DND-41 (cell line): Measurements from ENCODE around the gene NT5DC3.

ENCODE experiments used
- EZH2 ChIP-seq: IDR thresholded peaks from 3 replicates; pipeline ENCODE4 v1.6.1; 2012; ENCODE audit warnings: borderline replicate concordance, low read depth, mild to moderate bottlenecking, moderate library complexity, low read length, inconsistent platforms; ENCODE audit not compliant: severe bottlenecking
- TF ChIP-seq, protein P1 (sequence below): IDR thresholded peaks from 2 replicates; pipeline ENCODE4 v1.5.1; 2012; ENCODE audit warnings: borderline replicate concordance, low read length, moderate library complexity, mild to moderate bottlenecking; ENCODE audit not compliant: poor library complexity, severe bottlenecking; ENCODE audit errors: extremely low read depth

- TF ChIP-seq, protein P1, sequence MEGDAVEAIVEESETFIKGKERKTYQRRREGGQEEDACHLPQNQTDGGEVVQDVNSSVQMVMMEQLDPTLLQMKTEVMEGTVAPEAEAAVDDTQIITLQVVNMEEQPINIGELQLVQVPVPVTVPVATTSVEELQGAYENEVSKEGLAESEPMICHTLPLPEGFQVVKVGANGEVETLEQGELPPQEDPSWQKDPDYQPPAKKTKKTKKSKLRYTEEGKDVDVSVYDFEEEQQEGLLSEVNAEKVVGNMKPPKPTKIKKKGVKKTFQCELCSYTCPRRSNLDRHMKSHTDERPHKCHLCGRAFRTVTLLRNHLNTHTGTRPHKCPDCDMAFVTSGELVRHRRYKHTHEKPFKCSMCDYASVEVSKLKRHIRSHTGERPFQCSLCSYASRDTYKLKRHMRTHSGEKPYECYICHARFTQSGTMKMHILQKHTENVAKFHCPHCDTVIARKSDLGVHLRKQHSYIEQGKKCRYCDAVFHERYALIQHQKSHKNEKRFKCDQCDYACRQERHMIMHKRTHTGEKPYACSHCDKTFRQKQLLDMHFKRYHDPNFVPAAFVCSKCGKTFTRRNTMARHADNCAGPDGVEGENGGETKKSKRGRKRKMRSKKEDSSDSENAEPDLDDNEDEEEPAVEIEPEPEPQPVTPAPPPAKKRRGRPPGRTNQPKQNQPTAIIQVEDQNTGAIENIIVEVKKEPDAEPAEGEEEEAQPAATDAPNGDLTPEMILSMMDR = no peak
- TF ChIP-seq EZH2 = no peak
Observed at GRCh38 chr12:103751600-103751999, 89.4 kb downstream of the NT5DC3 start.
